HG03159 (cell line): ENCODE measurements around the gene LAT.
"Not testable (repeated sequence)": the region's sequence is repeated elsewhere in the genome, so short reads cannot be mapped to it uniquely, and the experiment has no call there.

Source experiments
- ATAC-seq: cut with Tn5 transposase; IDR thresholded peaks from one replicate; pipeline ENCODE4 v1.9.1; 2021; ENCODE audit warnings: mild to moderate bottlenecking, moderate library complexity; ENCODE audit not compliant: unreplicated experiment

The LAT gene, protein sequence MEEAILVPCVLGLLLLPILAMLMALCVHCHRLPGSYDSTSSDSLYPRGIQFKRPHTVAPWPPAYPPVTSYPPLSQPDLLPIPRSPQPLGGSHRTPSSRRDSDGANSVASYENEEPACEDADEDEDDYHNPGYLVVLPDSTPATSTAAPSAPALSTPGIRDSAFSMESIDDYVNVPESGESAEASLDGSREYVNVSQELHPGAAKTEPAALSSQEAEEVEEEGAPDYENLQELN

DNA sequence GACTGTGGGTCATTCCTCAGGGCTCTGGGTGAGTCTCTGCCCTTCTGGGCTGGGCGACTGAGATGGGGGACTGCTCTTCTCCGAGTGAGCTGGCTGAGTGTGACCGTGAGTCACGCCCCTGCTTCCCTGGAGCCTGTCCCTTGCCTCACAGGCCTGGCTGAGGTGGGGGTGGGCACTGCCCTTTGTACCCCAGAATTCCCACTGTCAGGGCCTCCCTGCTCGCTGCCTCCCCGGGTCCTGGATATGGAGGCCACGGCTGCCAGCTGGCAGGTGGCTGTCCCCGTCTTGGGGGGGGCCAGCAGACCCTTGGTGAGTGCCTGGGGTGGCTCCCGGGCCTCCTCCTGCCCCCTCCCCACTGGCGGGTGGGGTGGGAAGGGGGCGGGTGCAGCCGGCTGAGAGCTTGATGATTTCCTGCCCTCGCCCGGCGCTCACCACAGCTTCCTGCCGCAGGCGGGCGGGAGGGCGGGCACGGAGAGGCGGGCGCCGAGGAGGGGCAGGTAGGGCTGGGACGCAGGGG lies at the start of gene LAT:
TSS of gene LAT (plus strand) at position 434 of the 517 bp plus-strand sequence. CDS start 366 bp downstream, outside the sequence.
- ATAC-seq: no peak

GRCh38 chr16:28935346-28935745 lies 49.5 kb upstream of the LAT start:
- no peak for ATAC-seq

DNA sequence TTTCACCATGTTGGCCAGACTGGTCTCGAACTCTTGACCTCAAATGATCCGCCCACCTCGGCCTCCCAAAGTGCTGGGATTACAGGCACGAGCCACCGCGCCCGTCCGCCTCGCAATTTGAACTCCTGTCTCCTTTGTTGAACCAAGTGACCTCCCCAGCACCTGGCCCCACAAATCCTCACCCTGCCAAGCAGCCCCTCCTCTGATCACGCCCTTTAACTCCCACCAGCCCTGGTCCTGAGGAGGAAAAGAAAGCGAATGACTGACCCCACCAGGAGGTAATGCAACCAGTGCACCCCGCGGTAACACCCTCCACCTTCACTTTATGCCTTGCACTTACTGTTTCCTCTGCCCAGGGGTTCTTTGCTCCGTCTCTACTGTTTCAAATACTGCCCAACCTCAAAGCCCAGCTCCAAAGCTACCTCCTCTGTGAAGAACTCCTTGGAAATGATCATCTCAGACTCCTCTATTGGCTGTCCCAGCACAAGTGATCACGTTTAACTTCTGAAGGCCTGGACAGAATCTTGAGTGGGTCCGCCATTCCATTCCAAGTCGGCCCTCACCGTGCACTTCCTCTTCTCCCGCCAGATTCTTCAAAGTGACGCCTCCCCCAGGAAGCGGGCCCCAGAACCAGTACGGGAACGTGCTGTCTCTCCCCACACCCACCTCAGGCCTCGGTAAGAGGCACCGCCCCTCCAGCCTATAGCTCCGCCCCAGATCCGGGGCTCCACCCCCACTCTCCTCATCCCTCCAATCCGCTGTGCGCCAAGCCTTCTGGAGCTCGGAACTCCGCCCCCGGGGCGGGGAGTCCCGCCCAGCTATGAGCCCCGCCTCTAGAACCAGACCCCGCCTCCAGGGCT lies 48.7 kb upstream of the LAT start:
- peak; percentile 66 for ATAC-seq

- ATAC-seq: no peak
These were observed 48.1 kb upstream of the LAT start for GRCh38 chr16:28936784-28937155.

GRCh38 chr16:28937222-28937876 lies 47.5 kb upstream of the LAT start:
- no peak for ATAC-seq

GRCh38 chr16:28938721-28939120 lies 46.1 kb upstream of the LAT start:
- ATAC-seq: no peak

- ATAC-seq: not testable (repeated sequence)
These were observed 45.0 kb upstream of the LAT start for GRCh38 chr16:28939825-28940224.

DNA sequence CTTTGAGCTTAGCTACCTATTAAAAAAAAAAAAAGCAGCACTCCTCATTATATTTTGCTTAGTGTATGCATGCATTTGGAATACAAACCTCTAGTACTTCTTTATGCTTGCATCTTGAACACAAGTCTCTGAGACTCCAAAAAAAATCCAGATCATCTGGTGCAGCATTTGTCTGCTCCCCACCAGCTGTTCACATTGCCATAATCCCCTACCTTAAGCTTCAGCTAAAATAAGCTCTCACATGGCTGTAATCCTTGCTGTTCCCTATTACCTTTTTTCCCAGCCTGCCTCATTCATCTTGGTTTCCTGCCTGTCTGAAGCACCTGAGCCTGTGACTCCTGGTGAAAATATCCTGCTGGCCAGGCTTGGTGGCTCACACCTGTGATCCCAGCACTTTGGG lies 41.6 kb upstream of the LAT start:
- no peak for ATAC-seq

DNA sequence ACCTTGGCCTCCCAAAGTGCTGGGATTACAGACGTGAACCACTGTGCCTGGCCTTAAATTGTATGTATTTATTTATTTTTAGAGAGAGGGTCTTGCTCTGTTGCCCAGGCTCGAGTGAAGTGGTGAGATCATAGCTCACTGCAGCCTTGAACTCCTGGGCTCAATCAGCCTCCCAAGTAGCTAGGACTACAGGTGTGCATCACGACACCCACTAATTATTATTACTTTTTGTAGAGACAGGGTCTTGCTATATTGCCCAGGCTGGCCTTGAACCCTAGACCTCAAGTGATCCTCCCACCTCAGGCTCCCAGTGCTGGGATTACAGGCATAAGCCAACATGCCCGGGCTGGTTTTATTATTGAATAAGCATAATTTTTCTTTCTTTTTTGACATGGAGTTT lies 38.2 kb upstream of the LAT start:
- no peak for ATAC-seq

- peak; percentile 83 for ATAC-seq
These were observed 34.0 kb upstream of the LAT start, which contains the start of gene NFATC2IP for GRCh38 chr16:28950648-28951409. Gene NFATC2IP (plus strand): TSS chr16:28950937. CDS start chr16:28951012, 75 bp downstream.

- no peak for ATAC-seq
These were observed 33.4 kb upstream of the LAT start for GRCh38 chr16:28951410-28951943.

GRCh38 chr16:28958216-28958615 lies 26.6 kb upstream of the LAT start:
- ATAC-seq: no peak

DNA sequence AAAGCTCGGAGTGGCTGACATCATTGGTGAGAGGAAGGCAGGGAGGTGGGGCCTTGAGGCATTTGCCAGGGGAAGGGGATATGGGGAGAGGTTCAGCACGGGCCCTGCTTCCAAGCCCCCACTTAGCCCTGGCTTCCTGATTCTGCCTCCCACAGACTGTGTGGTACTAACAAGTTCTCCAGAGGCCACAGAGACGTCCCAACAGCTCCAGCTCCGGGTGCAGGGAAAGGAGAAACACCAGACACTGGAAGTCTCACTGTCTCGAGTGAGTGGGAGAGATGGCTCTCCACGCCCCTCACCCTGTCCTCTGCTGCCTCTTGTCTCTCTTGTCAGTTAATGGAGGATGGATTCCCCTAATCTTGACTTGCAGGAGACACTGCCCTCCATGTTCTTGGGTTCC lies 26.0 kb upstream of the LAT start:
- ATAC-seq: no peak

GRCh38 chr16:28964072-28964471 lies 20.8 kb upstream of the LAT start:
- no peak for ATAC-seq

GRCh38 chr16:28964496-28964895 lies 20.4 kb upstream of the LAT start:
- ATAC-seq: no peak

DNA sequence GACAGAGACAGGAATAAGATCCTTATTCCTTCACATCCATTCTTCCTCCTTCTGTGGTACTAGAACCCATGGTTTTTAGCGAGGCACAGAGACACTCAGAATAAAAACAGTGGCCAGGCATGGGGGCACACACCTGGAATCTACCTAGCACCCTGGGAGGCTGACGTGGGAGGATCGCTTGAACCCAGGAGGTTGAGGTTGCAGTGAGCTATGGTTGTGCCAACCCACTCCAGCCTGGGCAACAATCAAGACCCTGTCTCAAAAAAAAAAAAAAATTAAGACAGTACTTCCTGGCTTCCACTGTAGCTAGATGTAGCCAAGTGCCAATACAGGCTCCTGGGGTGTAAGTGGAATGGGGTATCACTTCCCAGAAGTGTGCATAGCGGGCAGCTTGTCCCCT lies 17.7 kb upstream of the LAT start:
- ATAC-seq: no peak

DNA sequence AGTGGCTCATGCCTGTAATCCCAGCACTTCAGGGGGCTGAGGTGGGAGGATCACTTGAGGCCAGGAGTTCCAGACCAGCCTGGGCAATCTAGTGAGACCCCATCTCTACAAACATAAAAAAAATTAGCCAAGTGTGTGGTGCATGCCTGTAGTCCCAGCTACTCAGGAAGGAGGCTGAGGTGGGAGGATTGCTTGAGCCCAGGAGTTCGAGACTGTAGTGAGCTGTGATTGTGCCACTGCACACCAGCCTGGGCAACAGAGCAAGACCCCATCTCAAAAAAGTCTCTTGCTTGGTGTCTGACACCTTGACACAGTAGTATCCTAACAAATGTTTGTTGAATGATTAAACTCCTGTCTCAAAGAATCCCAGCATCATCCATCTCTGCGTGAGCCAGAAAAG lies 15.2 kb upstream of the LAT start:
- ATAC-seq: not testable (repeated sequence)

DNA sequence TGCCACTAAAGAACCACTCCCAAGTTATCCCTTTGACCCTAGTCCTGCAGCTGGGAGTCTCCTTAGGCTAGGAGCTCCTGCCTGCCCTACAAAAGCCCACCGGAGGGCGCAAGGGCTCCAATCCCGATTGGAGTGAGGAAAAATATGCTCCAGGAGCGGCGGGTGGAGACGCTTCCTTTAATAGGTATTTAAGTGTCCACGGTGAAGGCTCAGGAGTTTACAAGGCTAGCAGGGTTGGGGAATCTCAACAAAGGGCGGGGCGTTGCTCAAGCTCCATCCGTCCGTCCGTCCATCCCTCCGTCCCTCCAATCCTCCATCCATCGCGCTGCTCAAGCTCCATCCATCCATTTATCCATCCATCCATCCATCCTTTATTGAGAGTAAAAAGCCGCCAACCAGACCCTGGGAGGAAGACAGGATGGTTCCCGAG lies 10.8 kb upstream of the LAT start:
- peak; percentile 17 for ATAC-seq

DNA sequence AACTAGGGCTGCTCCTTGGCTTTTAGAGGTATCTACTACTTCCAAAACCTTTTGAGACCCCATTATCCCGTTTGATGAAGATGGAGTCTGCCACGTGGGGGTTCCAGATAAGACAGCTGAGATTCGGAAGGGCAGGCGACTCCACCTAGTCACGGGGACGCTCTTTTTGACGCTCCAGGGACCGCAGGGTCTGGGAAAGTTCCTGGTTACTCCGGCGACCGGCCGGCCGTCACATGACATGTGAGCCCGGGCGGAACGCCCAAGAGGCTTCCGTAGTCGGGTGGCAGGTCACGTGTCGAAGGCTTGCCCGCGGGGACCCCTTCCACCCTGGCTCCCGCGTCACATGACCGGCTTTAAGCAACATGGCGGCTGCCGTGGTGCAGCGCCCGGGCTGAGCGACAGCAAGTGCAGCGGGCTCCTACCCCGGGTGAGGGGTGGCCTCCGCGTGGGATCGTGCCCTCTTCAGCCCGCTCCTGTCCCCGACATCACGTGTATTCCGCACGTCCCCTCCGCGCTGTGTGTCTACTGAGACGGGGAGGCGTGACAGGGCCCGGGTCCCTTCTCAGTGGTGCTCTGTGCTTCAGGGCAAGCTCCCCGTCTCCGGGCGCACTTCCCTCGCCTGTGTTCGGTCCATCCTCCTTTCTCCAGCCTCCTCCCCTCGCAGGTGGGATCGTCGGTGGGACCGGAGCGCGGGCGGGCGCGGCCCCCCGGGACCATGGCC lies 10.3 kb upstream of the LAT start, which contains the start of gene SPNS1:
TSS of gene SPNS1 (plus strand) at position 342 of the 721 bp plus-strand sequence. CDS start at position 716, 374 bp downstream.
- ATAC-seq: peak; percentile 85

DNA sequence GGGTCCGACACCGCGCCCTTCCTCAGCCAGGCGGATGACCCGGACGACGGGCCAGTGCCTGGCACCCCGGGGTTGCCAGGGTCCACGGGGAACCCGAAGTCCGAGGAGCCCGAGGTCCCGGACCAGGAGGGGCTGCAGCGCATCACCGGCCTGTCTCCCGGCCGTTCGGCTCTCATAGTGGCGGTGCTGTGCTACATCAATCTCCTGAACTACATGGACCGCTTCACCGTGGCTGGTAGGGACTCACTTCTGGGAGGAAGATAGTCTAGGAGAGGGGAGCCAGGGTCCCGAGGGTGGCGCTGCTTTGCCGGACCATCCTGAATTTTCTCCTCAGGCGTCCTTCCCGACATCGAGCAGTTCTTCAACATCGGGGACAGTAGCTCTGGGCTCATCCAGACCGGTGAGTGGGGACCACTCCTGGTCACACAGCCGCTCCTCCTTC lies 9.7 kb upstream of the LAT start:
- peak; percentile 16 for ATAC-seq
